DOHH2 (cell line): Measurements from ENCODE around the gene NME8.

ENCODE experiments used
- H3F3A ChIP-seq: fragments of 200-600 bp; sonication (generic), shearing (Covaris generic); 2 replicates; pipeline ENCODE4 v1.6.0; 2016; ENCODE audit warnings: antibody characterized with exemption, mild to moderate bottlenecking; ENCODE audit not compliant: control insufficient read depth, insufficient read depth
- H3K27ac ChIP-seq: fragments of 200-600 bp; sonication (generic); 2 replicates; pipeline ENCODE4 v1.5.1; 2014; ENCODE audit warnings: low read depth, mild to moderate bottlenecking, low read length, moderate library complexity
- H3K27me3 ChIP-seq: fragments of 200-600 bp; sonication (generic); 2 replicates; pipeline ENCODE4 v1.6.1; 2014; ENCODE audit warnings: mild to moderate bottlenecking, low read length, mixed read lengths; ENCODE audit not compliant: control insufficient read depth
- H3K36me3 ChIP-seq: fragments of 200-600 bp; sonication (generic); 2 replicates; pipeline ENCODE4 v1.6.1; 2014; ENCODE audit warnings: mild to moderate bottlenecking, low read length, moderate library complexity, mixed read lengths; ENCODE audit not compliant: control insufficient read depth
- H3K4me1 ChIP-seq: fragments of 200-600 bp; sonication (generic); 2 replicates; pipeline ENCODE4 v1.6.1; 2014; ENCODE audit warnings: mild to moderate bottlenecking, low read length, mixed read lengths; ENCODE audit not compliant: control insufficient read depth
- H3K4me2 ChIP-seq: fragments of 200-600 bp; sonication (generic); 2 replicates; pipeline ENCODE4 v1.6.0; 2014; ENCODE audit warnings: mild to moderate bottlenecking, low read length, moderate library complexity
- H3K4me3 ChIP-seq: fragments of 200-600 bp; sonication (generic); 2 replicates; pipeline ENCODE4 v1.5.1; 2014; ENCODE audit warnings: mild to moderate bottlenecking, low read length, mixed read lengths
- H3K79me2 ChIP-seq: fragments of 200-600 bp; sonication (generic); 2 replicates; pipeline ENCODE4 v1.6.1; 2014; ENCODE audit warnings: mild to moderate bottlenecking, low read length, mixed read lengths; ENCODE audit not compliant: control insufficient read depth
- H3K9me2 ChIP-seq: fragments of 200-600 bp; sonication (generic); replicated peaks from 2 replicates; pipeline ENCODE4 v1.6.1; 2014; ENCODE audit warnings: mild to moderate bottlenecking, low read length, mixed read lengths; ENCODE audit not compliant: control insufficient read depth
- H3K9me3 ChIP-seq: fragments of 200-600 bp; sonication (generic); 2 replicates; pipeline ENCODE4 v1.6.1; 2014; ENCODE audit warnings: antibody characterized with exemption, low read length, mixed read lengths; ENCODE audit not compliant: control insufficient read depth, insufficient read depth
- H4K20me1 ChIP-seq: fragments of 200-600 bp; sonication (generic); 2 replicates; pipeline ENCODE4 v1.6.0; 2014; ENCODE audit warnings: low read depth, mild to moderate bottlenecking, antibody characterized with exemption, low read length, moderate library complexity; ENCODE audit not compliant: control insufficient read depth, insufficient read depth
- EZH2phosphoT487 ChIP-seq: fragments of 200-600 bp; sonication (generic); IDR thresholded peaks from 2 replicates; pipeline ENCODE4 v1.6.1; 2017; ENCODE audit warnings: borderline replicate concordance, mild to moderate bottlenecking, antibody characterized with exemption, low read length, moderate library complexity, mixed read lengths
- TF ChIP-seq, protein P1 (sequence below): fragments of 200-600 bp; sonication (generic); IDR thresholded peaks from one replicate; pipeline ENCODE4 v1.5.1; 2014; ENCODE audit warnings: antibody characterized with exemption, mild to moderate bottlenecking, low read depth, low read length; ENCODE audit not compliant: poor library complexity, severe bottlenecking

Gene NME8

DNA sequence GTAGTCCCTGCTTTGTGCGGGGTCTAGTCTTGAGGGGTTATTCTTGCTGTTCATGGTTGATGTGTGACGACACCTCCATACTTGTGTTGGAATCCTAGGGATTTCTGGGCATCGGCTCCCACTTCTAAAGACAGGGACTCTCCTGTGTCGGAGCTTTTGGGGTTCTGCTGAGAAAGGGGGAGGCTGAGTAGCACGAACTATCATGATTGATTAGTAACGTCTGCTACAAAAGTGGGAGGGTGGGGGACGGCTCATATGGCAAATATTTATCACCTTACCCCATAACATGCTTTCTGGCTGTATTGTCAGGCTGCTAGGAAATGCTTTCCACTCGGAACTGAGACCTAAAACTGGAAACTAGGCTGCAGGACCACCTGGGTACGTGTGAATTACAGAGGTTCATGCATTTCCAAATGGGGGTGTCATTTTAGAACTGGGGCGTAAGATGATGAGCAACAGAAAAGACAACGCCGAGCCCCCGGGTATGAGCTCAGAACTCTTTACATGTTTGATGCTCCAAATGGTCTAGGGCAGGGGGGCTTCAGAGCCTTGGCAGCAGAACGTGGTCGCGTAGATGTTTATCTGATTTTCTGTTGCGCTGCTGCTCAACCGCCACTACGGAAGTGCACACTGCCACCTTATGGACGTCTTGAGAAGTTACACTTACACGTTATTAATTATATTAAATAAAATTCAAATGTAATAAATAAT lies 15.1 kb upstream of the NME8 start:
- TF ChIP-seq, protein P1, sequence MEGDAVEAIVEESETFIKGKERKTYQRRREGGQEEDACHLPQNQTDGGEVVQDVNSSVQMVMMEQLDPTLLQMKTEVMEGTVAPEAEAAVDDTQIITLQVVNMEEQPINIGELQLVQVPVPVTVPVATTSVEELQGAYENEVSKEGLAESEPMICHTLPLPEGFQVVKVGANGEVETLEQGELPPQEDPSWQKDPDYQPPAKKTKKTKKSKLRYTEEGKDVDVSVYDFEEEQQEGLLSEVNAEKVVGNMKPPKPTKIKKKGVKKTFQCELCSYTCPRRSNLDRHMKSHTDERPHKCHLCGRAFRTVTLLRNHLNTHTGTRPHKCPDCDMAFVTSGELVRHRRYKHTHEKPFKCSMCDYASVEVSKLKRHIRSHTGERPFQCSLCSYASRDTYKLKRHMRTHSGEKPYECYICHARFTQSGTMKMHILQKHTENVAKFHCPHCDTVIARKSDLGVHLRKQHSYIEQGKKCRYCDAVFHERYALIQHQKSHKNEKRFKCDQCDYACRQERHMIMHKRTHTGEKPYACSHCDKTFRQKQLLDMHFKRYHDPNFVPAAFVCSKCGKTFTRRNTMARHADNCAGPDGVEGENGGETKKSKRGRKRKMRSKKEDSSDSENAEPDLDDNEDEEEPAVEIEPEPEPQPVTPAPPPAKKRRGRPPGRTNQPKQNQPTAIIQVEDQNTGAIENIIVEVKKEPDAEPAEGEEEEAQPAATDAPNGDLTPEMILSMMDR = peak; percentile 64
- no peak for TF ChIP-seq EZH2phosphoT487
- no peaks in the 10 kb centered on the region for H4K20me1 ChIP-seq
- no peaks in the 10 kb centered on the region for H3K36me3 ChIP-seq
- H3K9me3 ChIP-seq = no peaks in the 10 kb centered on the region
- H3K4me3 ChIP-seq = peak overlapping the region; percentile 40
- H3K79me2 ChIP-seq = no peaks in the 10 kb centered on the region
- no peaks in the 10 kb centered on the region for H3K9me2 ChIP-seq
- H3K4me2 ChIP-seq = peak overlapping the region; percentile 49
- H3K4me1 ChIP-seq = no peaks in the 10 kb centered on the region
- no peaks in the 10 kb centered on the region for H3F3A ChIP-seq
- no peaks in the 10 kb centered on the region; the same call in 1 of the 2 replicates for H3K27me3 ChIP-seq
- H3K27ac ChIP-seq = no peak overlapping the region

DNA sequence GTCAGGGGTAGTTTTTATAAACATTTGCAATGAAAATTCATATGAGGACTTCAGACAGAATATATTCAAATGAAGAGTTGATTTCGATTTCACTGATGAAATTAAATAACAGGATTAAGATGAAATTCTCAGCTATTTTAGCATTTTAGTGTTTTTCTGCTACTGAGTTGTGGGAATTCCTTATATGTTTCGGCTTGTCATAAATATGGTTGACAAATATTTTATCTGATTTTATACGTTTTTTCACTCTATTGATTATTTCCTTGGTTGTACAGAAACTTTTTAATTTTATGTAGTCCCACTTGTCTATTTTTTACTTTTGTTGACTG lies 14.6 kb upstream of the NME8 start:
- Histone ChIP-seq H3K9me3 (no peaks in the 10 kb centered on the region), H3K9me2 (no peaks in the 10 kb centered on the region), H3K4me1 (no peaks in the 10 kb centered on the region), H3F3A (no peaks in the 10 kb centered on the region), H3K27ac (no peak overlapping the region), H3K36me3 (no peaks in the 10 kb centered on the region), H3K4me2 (no peak overlapping the region), H4K20me1 (no peaks in the 10 kb centered on the region), H3K27me3 (no peaks in the 10 kb centered on the region; the same call in 1 of the 2 replicates), H3K79me2 (no peaks in the 10 kb centered on the region), H3K4me3 (no peak overlapping the region)
- TF ChIP-seq, protein P1 = no peak
- no peak for TF ChIP-seq EZH2phosphoT487

DNA sequence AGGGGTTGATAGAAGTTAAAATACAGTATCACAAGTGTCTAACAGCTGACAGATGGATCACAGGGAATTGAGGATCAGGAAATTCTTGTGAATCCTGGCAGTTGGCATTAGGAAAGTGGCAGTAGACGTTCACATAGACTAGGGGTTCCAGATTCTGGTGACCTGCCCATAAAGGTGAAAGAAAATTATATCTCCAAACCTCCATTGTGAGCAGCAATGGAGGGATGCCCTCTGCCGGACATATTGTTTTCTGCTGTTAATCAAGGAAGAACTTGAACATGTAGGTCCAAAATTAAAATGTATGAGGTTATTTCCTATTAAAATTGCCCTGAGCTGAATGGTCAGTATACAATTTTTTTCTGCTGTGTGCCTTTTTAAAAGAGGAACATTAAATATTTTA lies 5.1 kb downstream of the NME8 start:
- no peak overlapping the region for H3K4me3 ChIP-seq
- TF ChIP-seq EZH2phosphoT487 = no peak
- TF ChIP-seq, protein P1 = peak; percentile 57
- H3K36me3 ChIP-seq = no peaks in the 10 kb centered on the region
- H4K20me1 ChIP-seq = no peaks in the 10 kb centered on the region
- no peak overlapping the region for H3K4me2 ChIP-seq
- H3K4me1 ChIP-seq = no peaks in the 10 kb centered on the region
- no peaks in the 10 kb centered on the region for H3K79me2 ChIP-seq
- no peak overlapping the region for H3K27ac ChIP-seq
- H3K9me2 ChIP-seq = no peaks in the 10 kb centered on the region
- H3F3A ChIP-seq = no peaks in the 10 kb centered on the region
- no peaks in the 10 kb centered on the region for H3K9me3 ChIP-seq
- H3K27me3 ChIP-seq = no peaks in the 10 kb centered on the region
